OCI-LY3 (cell line): Measurements from ENCODE around the gene BAG2.

ENCODE experiments used
- EZH2phosphoT487 ChIP-seq: fragments of 200-600 bp; shearing (Covaris generic); IDR thresholded peaks from 2 replicates; pipeline ENCODE4 v1.6.1; 2018; ENCODE audit warnings: antibody characterized with exemption, mixed run types, low read depth
- TF ChIP-seq, protein P1 (sequence below): fragments of 200-600, 300-600 bp; sonication (generic); IDR thresholded peaks from 2 replicates; pipeline ENCODE4 v1.5.1; 2014; ENCODE audit warnings: antibody characterized with exemption, low read length, low read depth

DNA sequence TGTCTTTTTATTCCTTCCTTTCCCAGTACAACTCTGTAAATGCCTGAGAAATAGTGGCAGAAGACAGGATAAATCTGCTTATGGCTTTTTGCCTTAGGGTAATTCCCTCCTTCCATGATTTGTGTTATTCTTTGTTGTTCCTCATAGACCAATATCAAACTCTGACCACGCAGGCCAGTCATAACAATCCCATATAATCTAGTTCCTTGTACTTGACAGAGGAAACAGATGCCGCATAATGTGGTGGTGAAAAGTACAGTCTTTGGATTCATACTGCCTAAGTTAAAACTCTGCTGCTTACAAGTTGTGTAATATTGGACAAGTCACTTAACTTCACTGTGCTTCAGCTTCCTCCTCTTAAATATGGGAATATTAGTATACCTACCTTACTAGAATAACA is 8.2 kb upstream of the BAG2 start:
- TF ChIP-seq, protein P1, sequence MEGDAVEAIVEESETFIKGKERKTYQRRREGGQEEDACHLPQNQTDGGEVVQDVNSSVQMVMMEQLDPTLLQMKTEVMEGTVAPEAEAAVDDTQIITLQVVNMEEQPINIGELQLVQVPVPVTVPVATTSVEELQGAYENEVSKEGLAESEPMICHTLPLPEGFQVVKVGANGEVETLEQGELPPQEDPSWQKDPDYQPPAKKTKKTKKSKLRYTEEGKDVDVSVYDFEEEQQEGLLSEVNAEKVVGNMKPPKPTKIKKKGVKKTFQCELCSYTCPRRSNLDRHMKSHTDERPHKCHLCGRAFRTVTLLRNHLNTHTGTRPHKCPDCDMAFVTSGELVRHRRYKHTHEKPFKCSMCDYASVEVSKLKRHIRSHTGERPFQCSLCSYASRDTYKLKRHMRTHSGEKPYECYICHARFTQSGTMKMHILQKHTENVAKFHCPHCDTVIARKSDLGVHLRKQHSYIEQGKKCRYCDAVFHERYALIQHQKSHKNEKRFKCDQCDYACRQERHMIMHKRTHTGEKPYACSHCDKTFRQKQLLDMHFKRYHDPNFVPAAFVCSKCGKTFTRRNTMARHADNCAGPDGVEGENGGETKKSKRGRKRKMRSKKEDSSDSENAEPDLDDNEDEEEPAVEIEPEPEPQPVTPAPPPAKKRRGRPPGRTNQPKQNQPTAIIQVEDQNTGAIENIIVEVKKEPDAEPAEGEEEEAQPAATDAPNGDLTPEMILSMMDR: no peak
- no peak for TF ChIP-seq EZH2phosphoT487
